ENCODE results near the gene PPP2R2D. TPM values are rescaled to one million over a fixed set of nuclear protein-coding genes. Genes with fewer than 3 reads are reported as not detected.
A peak's percentile ranks its signal among the peaks of the same experiment; 100 is the strongest.
"Not testable (repeated sequence)": the region's sequence is repeated elsewhere in the genome, so short reads cannot be mapped to it uniquely, and the experiment has no call there.

PPP2R2D gene
- total and polyA plus RNA-seq, 4 donors = 41.4 to 55.9 (median 53.1) TPM

- DNase-seq (ENCODE audit: low read depth in 4 of 6, low spot score in 6 of 6) = no peak
- Histone ChIP-seq H3K9me3 (ENCODE audit: control insufficient read depth, insufficient read depth, low read length) (no peaks in the 10 kb centered on the region), H3K27me3 (ENCODE audit: control insufficient read depth, insufficient read depth, low read length) (no peaks in the 10 kb centered on the region), H3K27ac (ENCODE audit: low read depth, low read length) (no peak overlapping the region), H3K4me3 (ENCODE audit: low read depth, low read length) (no peak overlapping the region), H3K4me1 (ENCODE audit: control insufficient read depth, insufficient read depth, low read length) (peaks cover 29% of the 10 kb centered on the region), H3K36me3 (ENCODE audit: control insufficient read depth, insufficient read depth, low read length) (no peaks in the 10 kb centered on the region)
- WGBS (ENCODE audit: insufficient coverage) = 66% methylated on average over 21 of the region's 21 CpGs
Observed at GRCh38 chr10:131982796-131983195, 82.0 kb downstream of the PPP2R2D start.

GRCh38 chr10:131983780-131984179 is 83.0 kb downstream of the PPP2R2D start:
- Histone ChIP-seq H3K36me3 (ENCODE audit: control insufficient read depth, insufficient read depth, low read length) (no peaks in the 10 kb centered on the region), H3K27ac (ENCODE audit: low read depth, low read length) (no peak overlapping the region), H3K9me3 (ENCODE audit: control insufficient read depth, insufficient read depth, low read length) (no peaks in the 10 kb centered on the region), H3K4me3 (ENCODE audit: low read depth, low read length) (no peak overlapping the region), H3K27me3 (ENCODE audit: control insufficient read depth, insufficient read depth, low read length) (no peaks in the 10 kb centered on the region), H3K4me1 (ENCODE audit: control insufficient read depth, insufficient read depth, low read length) (peaks cover 29% of the 10 kb centered on the region)
- WGBS (ENCODE audit: insufficient coverage) = 84% methylated on average over 6 of the region's 6 CpGs
- no peak for DNase-seq (ENCODE audit: low read depth in 4 of 6, low spot score in 6 of 6)

- not testable (repeated sequence) for H3K4me1 ChIP-seq (ENCODE audit: control insufficient read depth, insufficient read depth, low read length); H3K36me3 ChIP-seq (ENCODE audit: control insufficient read depth, insufficient read depth, low read length); H3K27ac ChIP-seq (ENCODE audit: low read depth, low read length); H3K27me3 ChIP-seq (ENCODE audit: control insufficient read depth, insufficient read depth, low read length); DNase-seq (ENCODE audit: low read depth in 4 of 6, low spot score in 6 of 6); H3K9me3 ChIP-seq (ENCODE audit: control insufficient read depth, insufficient read depth, low read length); H3K4me3 ChIP-seq (ENCODE audit: low read depth, low read length)
- 100% methylated on average over 3 of the region's 7 CpGs for WGBS (ENCODE audit: insufficient coverage)
Observed at GRCh38 chr10:131986851-131987250, 86.0 kb downstream of the PPP2R2D start.

- H3K4me1 ChIP-seq (ENCODE audit: control insufficient read depth, insufficient read depth, low read length); H3K36me3 ChIP-seq (ENCODE audit: control insufficient read depth, insufficient read depth, low read length); H3K4me3 ChIP-seq (ENCODE audit: low read depth, low read length); DNase-seq (ENCODE audit: low read depth in 4 of 6, low spot score in 6 of 6); H3K27me3 ChIP-seq (ENCODE audit: control insufficient read depth, insufficient read depth, low read length); H3K27ac ChIP-seq (ENCODE audit: low read depth, low read length); H3K9me3 ChIP-seq (ENCODE audit: control insufficient read depth, insufficient read depth, low read length): not testable (repeated sequence)
- WGBS (ENCODE audit: insufficient coverage) = 100% methylated on average over 3 of the region's 5 CpGs
Observed at GRCh38 chr10:131987301-131987700, 86.5 kb downstream of the PPP2R2D start.

GRCh38 chr10:131987786-131988185 is 87.0 kb downstream of the PPP2R2D start:
- H3K4me1 ChIP-seq (ENCODE audit: control insufficient read depth, insufficient read depth, low read length) = not testable (repeated sequence)

GRCh38 chr10:131991726-131992125 is 90.9 kb downstream of the PPP2R2D start:
- no CpG with 5 or more reads among the region's 3 CpGs for whole genome bisulfite sequencing (ENCODE audit: insufficient coverage)
- H3K4me1 ChIP-seq (ENCODE audit: control insufficient read depth, insufficient read depth, low read length) = peaks cover 7% of the 10 kb centered on the region
- no peaks in the 10 kb centered on the region for H3K27me3 ChIP-seq (ENCODE audit: control insufficient read depth, insufficient read depth, low read length)

More at GRCh38 chr10:131987786-131988185, 87.0 kb downstream of the PPP2R2D start:
- WGBS (ENCODE audit: insufficient coverage) = no CpG with 5 or more reads among the region's 3 CpGs
- not testable (repeated sequence) for H3K36me3 ChIP-seq (ENCODE audit: control insufficient read depth, insufficient read depth, low read length); H3K27ac ChIP-seq (ENCODE audit: low read depth, low read length); H3K9me3 ChIP-seq (ENCODE audit: control insufficient read depth, insufficient read depth, low read length); DNase-seq (ENCODE audit: low read depth in 4 of 6, low spot score in 6 of 6); H3K27me3 ChIP-seq (ENCODE audit: control insufficient read depth, insufficient read depth, low read length); H3K4me3 ChIP-seq (ENCODE audit: low read depth, low read length)

GRCh38 chr10:131993275-131993674 is 92.5 kb downstream of the PPP2R2D start:
- peaks cover 21% of the 10 kb centered on the region for H3K4me1 ChIP-seq (ENCODE audit: control insufficient read depth, insufficient read depth, low read length)
- no peaks in the 10 kb centered on the region for H3K36me3 ChIP-seq (ENCODE audit: control insufficient read depth, insufficient read depth, low read length)
- no peaks in the 10 kb centered on the region for H3K27me3 ChIP-seq (ENCODE audit: control insufficient read depth, insufficient read depth, low read length)
- no peaks in the 10 kb centered on the region for H3K9me3 ChIP-seq (ENCODE audit: control insufficient read depth, insufficient read depth, low read length)
- WGBS (ENCODE audit: insufficient coverage) = 75% methylated on average over 11 of the region's 14 CpGs
- H3K27ac ChIP-seq (ENCODE audit: low read depth, low read length) = no peak overlapping the region
- DNase-seq (ENCODE audit: low read depth in 4 of 6, low spot score in 6 of 6) = no peak
- H3K4me3 ChIP-seq (ENCODE audit: low read depth, low read length) = no peak overlapping the region

More at GRCh38 chr10:131991726-131992125, 90.9 kb downstream of the PPP2R2D start:
- Histone ChIP-seq H3K36me3 (ENCODE audit: control insufficient read depth, insufficient read depth, low read length) (no peaks in the 10 kb centered on the region), H3K4me3 (ENCODE audit: low read depth, low read length) (no peak overlapping the region), H3K9me3 (ENCODE audit: control insufficient read depth, insufficient read depth, low read length) (no peaks in the 10 kb centered on the region), H3K27ac (ENCODE audit: low read depth, low read length) (no peak overlapping the region)
- no peak for DNase-seq (ENCODE audit: low read depth in 4 of 6, low spot score in 6 of 6)

GRCh38 chr10:131994435-131994834 is 93.6 kb downstream of the PPP2R2D start:
- H3K36me3 ChIP-seq (ENCODE audit: control insufficient read depth, insufficient read depth, low read length) = no peaks in the 10 kb centered on the region
- no peak for DNase-seq (ENCODE audit: low read depth in 4 of 6, low spot score in 6 of 6)
- 93% methylated on average over 2 of the region's 3 CpGs for WGBS (ENCODE audit: insufficient coverage)
- H3K27me3 ChIP-seq (ENCODE audit: control insufficient read depth, insufficient read depth, low read length) = no peaks in the 10 kb centered on the region
- H3K27ac ChIP-seq (ENCODE audit: low read depth, low read length) = no peak overlapping the region
- no peaks in the 10 kb centered on the region for H3K9me3 ChIP-seq (ENCODE audit: control insufficient read depth, insufficient read depth, low read length)
- no peak overlapping the region for H3K4me3 ChIP-seq (ENCODE audit: low read depth, low read length)
- peaks cover 25% of the 10 kb centered on the region for H3K4me1 ChIP-seq (ENCODE audit: control insufficient read depth, insufficient read depth, low read length)

- WGBS (ENCODE audit: insufficient coverage) = 78% methylated on average over 11 of the region's 16 CpGs
- no peak overlapping the region for H3K27ac ChIP-seq (ENCODE audit: low read depth, low read length)
- no peak overlapping the region for H3K4me3 ChIP-seq (ENCODE audit: low read depth, low read length)
Observed at GRCh38 chr10:131996466-131997365, 95.9 kb downstream of the PPP2R2D start.

More at GRCh38 chr10:131996466-131997365, 95.9 kb downstream of the PPP2R2D start:
- Histone ChIP-seq H3K4me1 (ENCODE audit: control insufficient read depth, insufficient read depth, low read length) (peaks cover 25% of the 10 kb centered on the region), H3K27me3 (ENCODE audit: control insufficient read depth, insufficient read depth, low read length) (no peaks in the 10 kb centered on the region), H3K9me3 (ENCODE audit: control insufficient read depth, insufficient read depth, low read length) (no peaks in the 10 kb centered on the region), H3K36me3 (ENCODE audit: control insufficient read depth, insufficient read depth, low read length) (no peaks in the 10 kb centered on the region)
- peak in 1 of 6 donors; percentile 43 for DNase-seq (ENCODE audit: low read depth in 4 of 6, low spot score in 6 of 6)
